ENCODE measurements around the gene GRHL1. TPM values are rescaled to one million over a fixed set of nuclear protein-coding genes. Genes with fewer than 3 reads are reported as not detected.

The GRHL1 gene
- total and polyA plus RNA-seq, 2 experiments from 2014 or later: 2.9 to 4.2 TPM

DNA sequence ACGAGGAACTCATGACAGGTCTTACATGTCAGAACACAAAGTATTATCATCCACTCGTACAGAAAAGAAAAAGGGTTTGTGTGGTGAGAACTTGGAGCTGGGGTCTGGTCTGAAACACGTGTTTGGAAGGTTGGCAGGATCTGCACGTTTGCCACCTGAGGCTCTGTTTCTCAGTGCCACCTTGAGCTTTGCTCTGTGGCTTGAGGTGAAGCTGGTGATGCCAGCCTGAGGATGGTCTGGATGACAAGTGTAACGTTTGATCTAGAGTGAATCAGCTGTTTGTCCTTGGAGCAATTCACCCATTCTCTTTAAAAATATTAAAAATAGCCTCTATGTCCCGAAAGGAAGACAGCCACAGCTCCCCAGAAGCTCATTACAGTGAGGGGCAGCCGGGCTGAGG lies 46.4 kb downstream of the GRHL1 start:
- Histone ChIP-seq H3K4me1 (ENCODE audit: insufficient read depth) (peaks cover 9% of the 10 kb centered on the region), H3K36me3 (ENCODE audit: insufficient read depth) (no peaks in the 10 kb centered on the region), H3F3A (replicated peaks; ENCODE audit: low read depth) (no peaks in the 10 kb centered on the region), H3K27ac (ENCODE audit: low read depth) (no peak overlapping the region), H4K20me1 (replicated peaks; ENCODE audit: insufficient read depth) (no peaks in the 10 kb centered on the region), H3K27me3 (ENCODE audit: insufficient read depth) (no peaks in the 10 kb centered on the region), H3K79me2 (replicated peaks; ENCODE audit: insufficient read depth) (no peaks in the 10 kb centered on the region), H3K4me3 (no peak overlapping the region), H3K9me2 (ENCODE audit: insufficient read depth) (no peaks in the 10 kb centered on the region), H3K4me2 (no peak overlapping the region), H2AFZ (no peak overlapping the region)
- TF ChIP-seq NANOG (IDR thresholded peaks at IDR 0.05; ENCODE audit: borderline replicate concordance) (no peak), CREB1 (CRISPR knock-in tag; IDR thresholded peaks at IDR 0.05; ENCODE audit: low read depth) (no peak), ZNF114 (CRISPR knock-in tag; IDR thresholded peaks at IDR 0.05) (no peak), EZH2phosphoT487 (IDR thresholded peaks at IDR 0.05; ENCODE audit: unreplicated experiment) (no peak), POLR2AphosphoS5 (IDR thresholded peaks at IDR 0.05; ENCODE audit: low read depth) (no peak), JUNB (IDR thresholded peaks at IDR 0.05; ENCODE audit: unreplicated experiment) (no peak), EZH2 (IDR thresholded peaks at IDR 0.05; ENCODE audit: low read depth, unreplicated experiment) (no peak)
- TF ChIP-seq, protein P1, sequence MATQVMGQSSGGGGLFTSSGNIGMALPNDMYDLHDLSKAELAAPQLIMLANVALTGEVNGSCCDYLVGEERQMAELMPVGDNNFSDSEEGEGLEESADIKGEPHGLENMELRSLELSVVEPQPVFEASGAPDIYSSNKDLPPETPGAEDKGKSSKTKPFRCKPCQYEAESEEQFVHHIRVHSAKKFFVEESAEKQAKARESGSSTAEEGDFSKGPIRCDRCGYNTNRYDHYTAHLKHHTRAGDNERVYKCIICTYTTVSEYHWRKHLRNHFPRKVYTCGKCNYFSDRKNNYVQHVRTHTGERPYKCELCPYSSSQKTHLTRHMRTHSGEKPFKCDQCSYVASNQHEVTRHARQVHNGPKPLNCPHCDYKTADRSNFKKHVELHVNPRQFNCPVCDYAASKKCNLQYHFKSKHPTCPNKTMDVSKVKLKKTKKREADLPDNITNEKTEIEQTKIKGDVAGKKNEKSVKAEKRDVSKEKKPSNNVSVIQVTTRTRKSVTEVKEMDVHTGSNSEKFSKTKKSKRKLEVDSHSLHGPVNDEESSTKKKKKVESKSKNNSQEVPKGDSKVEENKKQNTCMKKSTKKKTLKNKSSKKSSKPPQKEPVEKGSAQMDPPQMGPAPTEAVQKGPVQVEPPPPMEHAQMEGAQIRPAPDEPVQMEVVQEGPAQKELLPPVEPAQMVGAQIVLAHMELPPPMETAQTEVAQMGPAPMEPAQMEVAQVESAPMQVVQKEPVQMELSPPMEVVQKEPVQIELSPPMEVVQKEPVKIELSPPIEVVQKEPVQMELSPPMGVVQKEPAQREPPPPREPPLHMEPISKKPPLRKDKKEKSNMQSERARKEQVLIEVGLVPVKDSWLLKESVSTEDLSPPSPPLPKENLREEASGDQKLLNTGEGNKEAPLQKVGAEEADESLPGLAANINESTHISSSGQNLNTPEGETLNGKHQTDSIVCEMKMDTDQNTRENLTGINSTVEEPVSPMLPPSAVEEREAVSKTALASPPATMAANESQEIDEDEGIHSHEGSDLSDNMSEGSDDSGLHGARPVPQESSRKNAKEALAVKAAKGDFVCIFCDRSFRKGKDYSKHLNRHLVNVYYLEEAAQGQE (IDR thresholded peaks at IDR 0.05; ENCODE audit: unreplicated experiment): no peak
- TF ChIP-seq, protein P2, sequence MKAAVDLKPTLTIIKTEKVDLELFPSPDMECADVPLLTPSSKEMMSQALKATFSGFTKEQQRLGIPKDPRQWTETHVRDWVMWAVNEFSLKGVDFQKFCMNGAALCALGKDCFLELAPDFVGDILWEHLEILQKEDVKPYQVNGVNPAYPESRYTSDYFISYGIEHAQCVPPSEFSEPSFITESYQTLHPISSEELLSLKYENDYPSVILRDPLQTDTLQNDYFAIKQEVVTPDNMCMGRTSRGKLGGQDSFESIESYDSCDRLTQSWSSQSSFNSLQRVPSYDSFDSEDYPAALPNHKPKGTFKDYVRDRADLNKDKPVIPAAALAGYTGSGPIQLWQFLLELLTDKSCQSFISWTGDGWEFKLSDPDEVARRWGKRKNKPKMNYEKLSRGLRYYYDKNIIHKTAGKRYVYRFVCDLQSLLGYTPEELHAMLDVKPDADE (IDR thresholded peaks at IDR 0.05): no peak
- TF ChIP-seq, protein P3, sequence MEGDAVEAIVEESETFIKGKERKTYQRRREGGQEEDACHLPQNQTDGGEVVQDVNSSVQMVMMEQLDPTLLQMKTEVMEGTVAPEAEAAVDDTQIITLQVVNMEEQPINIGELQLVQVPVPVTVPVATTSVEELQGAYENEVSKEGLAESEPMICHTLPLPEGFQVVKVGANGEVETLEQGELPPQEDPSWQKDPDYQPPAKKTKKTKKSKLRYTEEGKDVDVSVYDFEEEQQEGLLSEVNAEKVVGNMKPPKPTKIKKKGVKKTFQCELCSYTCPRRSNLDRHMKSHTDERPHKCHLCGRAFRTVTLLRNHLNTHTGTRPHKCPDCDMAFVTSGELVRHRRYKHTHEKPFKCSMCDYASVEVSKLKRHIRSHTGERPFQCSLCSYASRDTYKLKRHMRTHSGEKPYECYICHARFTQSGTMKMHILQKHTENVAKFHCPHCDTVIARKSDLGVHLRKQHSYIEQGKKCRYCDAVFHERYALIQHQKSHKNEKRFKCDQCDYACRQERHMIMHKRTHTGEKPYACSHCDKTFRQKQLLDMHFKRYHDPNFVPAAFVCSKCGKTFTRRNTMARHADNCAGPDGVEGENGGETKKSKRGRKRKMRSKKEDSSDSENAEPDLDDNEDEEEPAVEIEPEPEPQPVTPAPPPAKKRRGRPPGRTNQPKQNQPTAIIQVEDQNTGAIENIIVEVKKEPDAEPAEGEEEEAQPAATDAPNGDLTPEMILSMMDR (conservative IDR thresholded peaks at IDR 0.05; ENCODE audit: low read depth in 2 of 2): no peak
- H3K27ac Mint-ChIP-seq: no peak overlapping the region; the same call in 1 of the 2 replicates
- DNase-seq (ENCODE audit: low spot score) (no peak), ATAC-seq (no peak)
- H3K27me3 Mint-ChIP-seq (ENCODE audit: insufficient read depth, low read depth, poor library complexity): peaks cover 2% of the 10 kb centered on the region
- no peaks in the 10 kb centered on the region for H3K36me3 Mint-ChIP-seq (ENCODE audit: low read depth)
- no peak overlapping the region for H3K4me3 Mint-ChIP-seq
- H3K9me3 Mint-ChIP-seq: no peaks in the 10 kb centered on the region
- peaks cover 8% of the 10 kb centered on the region; the same call in 2 of the 3 replicates for H3K4me1 Mint-ChIP-seq
